Inflammatory macrophage (primary cell): ENCODE data around the gene LRGUK.
"Not testable (repeated sequence)": the region's sequence is repeated elsewhere in the genome, so short reads cannot be mapped to it uniquely, and the experiment has no call there.

Experiments used
- DNase-seq, 2 donors: peaks; one replicate each; pipeline ENCODE4 v3.0.0-alpha.2; 2020 to 2022
- total RNA-seq, 18 experiments: gene quantifications; one replicate each; lab custom pipeline; 2026; ENCODE audit warnings: mixed read lengths in 6 of 18, inconsistent platforms in 2 of 18; lab: John Stamatoyannopoulos, UW

Gene LRGUK, protein sequence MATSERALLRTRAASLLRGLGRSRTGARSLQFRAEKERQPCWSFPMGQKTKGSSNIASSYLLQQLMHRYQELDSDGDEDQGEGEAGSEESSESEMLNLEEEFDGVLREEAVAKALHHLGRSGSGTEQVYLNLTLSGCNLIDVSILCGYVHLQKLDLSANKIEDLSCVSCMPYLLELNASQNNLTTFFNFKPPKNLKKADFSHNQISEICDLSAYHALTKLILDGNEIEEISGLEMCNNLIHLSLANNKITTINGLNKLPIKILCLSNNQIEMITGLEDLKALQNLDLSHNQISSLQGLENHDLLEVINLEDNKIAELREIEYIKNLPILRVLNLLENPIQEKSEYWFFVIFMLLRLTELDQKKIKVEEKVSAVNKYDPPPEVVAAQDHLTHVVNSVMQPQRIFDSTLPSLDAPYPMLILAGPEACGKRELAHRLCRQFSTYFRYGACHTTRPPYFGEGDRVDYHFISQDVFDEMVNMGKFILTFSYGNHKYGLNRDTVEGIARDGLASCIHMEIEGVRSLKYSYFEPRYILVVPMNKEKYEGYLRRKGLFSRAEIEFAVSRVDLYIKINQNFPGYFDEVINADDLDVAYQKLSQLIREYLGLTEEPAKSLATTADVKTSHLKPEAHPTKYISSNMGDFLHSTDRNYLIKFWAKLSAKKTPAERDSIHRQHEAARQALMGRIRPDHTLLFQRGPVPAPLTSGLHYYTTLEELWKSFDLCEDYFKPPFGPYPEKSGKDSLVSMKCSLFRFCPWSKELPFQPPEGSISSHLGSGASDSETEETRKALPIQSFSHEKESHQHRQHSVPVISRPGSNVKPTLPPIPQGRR
- total RNA-seq: 0.69 to 3.4 (median 1.8) reads per million in 18 experiments

DNA sequence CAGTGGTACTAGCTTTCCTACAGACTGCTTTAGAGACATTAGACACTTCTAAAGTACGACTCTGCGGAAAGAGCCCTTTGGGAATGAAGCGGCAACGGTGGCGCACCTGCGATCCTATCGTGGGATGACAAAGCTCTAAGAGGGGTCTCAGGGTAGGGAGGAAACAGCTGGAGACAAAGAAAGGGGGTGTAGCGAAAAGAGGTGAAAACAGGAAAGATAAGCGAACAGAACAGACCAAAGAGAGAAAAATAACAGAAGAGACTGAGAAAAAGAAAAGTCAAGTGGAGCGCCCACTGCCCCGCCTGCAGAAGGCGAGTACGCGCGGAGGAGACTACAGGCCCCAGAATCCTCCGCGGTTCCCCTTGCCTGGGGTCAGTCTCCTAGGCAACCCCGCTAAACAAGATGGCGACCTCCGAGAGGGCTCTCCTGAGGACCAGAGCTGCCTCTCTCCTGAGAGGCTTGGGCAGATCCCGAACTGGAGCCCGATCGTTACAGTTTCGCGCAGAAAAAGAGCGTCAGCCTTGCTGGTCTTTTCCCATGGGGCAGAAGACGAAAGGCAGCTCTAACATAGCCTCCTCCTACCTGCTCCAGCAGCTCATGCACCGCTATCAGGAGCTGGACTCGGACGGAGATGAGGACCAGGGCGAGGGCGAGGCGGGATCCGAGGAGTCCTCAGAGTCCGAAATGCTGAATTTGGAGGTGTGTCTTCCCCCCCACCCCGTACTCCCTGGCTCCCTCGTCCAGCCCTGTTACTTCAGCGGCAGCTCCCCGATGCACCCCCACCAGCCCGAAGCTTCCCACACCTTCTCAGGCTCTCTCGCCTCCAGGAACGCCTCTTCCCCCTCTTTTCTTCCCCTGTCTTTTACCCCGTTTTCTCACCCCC is at the start of gene LRGUK:
LRGUK (plus strand) TSS at position 375 of the 883 bp plus-strand sequence; CDS start at position 403, 28 bp downstream.
- peak; percentile 66 to 80 for DNase-seq

- DNase-seq: not testable (repeated sequence)
Observed at GRCh38 chr7:134077560-134077959, 49.6 kb upstream of the LRGUK start.

DNA sequence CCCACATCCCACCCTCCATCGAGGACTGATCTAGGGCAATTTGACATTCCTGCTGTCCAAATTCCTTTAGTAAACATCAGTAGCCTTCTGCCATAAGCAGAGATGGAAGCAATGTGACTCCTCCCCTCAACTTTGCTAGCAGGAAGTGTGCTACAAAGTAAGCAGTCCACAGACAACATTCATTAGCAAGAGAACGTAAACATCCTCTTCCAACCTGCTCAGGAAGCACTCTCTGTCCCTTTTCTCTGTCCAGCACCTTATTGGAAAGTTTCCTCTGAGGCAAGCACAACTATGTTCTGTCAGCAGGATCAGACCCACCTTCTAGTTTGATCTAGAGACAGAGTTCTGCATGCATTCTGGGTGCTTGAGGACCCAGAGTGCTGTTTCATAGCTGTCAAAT is 48.1 kb upstream of the LRGUK start:
- no peak for DNase-seq

DNA sequence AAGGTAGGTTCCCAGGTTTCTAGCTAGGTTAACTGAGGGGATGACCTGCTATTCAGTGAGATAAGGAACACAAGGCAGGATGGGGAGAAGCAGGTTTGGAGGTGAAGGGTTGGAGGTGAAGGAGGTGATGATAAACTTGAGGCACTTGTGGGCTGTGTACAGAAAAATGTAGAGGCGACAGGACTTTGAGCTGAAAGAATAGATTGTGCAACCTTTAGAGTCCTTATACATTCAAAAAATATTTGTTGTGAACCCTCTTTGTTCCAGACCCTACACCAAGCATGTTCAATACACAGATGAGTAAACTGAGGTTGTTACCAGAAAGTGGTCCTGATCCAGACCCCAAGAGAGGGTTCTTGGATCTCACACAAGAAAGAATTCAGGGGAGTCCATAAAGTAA is 45.4 kb upstream of the LRGUK start:
- no peak for DNase-seq

GRCh38 chr7:134083766-134084487 is 43.2 kb upstream of the LRGUK start:
- DNase-seq: peak; percentile 27 to 43

- peak; percentile 85 to 93 for DNase-seq
Observed at GRCh38 chr7:134084488-134085144, 42.5 kb upstream of the LRGUK start.

DNA sequence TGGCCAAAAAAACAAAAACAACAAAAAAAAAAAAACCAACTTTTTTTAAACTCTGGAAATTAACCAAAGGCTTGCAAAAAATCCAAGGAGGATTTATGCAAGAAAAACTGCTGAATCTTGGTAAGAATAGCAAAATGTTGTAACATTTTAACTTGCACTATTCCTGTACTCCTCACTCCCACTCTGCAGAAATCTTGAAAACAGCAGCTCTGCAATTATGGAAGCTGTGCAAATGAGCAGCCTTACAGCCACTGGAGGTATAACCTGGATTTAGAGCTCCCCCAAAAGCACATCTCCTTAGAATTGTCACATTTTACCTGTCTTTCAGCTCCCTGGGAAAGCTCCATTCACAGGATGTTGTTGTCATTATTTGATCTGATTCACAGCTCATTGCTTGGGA is 41.8 kb upstream of the LRGUK start:
- peak; percentile 35 to 41 for DNase-seq

GRCh38 chr7:134086998-134087735 is 40.0 kb upstream of the LRGUK start:
- no peak for DNase-seq

GRCh38 chr7:134088199-134088598 is 38.9 kb upstream of the LRGUK start:
- no peak for DNase-seq

GRCh38 chr7:134089446-134089845 is 37.7 kb upstream of the LRGUK start:
- DNase-seq: no peak

GRCh38 chr7:134098072-134098471 is 29.1 kb upstream of the LRGUK start:
- peak; percentile 10 to 42 for DNase-seq

DNA sequence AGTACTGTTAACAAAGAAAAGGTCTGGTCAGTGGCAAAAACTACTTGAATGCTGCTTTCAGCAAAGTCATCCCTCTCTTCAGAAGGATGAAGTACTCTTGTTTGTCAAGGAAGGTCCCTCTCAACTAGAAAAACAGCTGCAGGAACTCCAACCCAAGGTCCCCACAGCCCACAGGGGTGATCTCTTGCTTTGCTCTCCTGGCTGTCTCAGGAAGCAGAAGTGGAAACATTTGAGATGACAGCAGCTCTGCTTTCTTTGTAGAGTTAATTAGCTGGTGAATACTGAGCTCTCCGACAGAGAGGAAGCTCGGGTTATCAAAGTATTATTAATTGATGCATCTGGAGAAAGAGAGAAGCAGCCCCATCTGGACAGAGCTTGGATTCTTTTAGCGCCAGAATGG is 25.4 kb upstream of the LRGUK start:
- no peak for DNase-seq

- DNase-seq: no peak
Observed at GRCh38 chr7:134104166-134104565, 23.0 kb upstream of the LRGUK start.

GRCh38 chr7:134105841-134106240 is 21.3 kb upstream of the LRGUK start:
- no peak for DNase-seq

GRCh38 chr7:134108802-134109201 is 18.3 kb upstream of the LRGUK start:
- no peak for DNase-seq

GRCh38 chr7:134113655-134114054 is 13.5 kb upstream of the LRGUK start:
- DNase-seq: no peak

DNA sequence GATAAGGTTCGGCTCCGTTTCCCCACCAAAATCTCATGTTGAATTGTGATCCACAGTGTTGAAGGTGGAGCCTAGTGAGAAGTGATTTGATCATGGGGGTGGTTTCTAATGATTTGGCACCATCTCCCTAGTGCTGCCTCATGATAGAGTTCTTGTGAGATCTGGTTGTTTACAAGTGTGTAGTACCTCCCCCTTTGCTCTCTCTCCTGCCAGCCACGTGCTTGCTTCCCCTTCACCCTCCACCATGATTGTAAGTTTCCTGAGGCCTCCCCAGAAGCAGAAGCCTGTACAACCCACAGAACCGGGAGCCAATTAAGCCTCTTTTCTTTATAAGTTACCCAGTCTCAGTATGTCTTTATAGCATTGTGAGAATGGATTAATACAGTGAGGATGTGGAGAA is 12.1 kb upstream of the LRGUK start:
- DNase-seq: no peak

DNA sequence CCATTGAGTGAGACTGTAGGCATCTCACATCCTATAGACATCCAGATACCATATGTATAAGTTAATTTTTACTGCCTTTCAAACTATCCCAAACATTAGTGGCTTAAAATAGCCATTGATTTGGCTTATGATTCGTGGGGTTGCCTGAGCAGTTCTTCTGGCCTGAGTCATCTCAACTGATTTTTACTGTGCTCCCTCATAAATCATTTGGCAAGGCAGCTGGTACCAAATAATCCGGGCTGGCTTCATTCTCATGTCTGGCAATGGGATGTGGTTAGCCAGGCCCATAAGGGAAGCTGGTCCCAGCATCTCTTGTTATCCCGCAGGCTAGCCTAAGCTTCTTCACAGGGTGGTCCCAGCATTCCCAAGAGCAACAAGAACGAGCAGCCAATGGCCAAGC is 6.7 kb upstream of the LRGUK start:
- no peak for DNase-seq

- DNase-seq: peak; percentile 22 to 38
Observed at GRCh38 chr7:134121632-134122139, 5.5 kb upstream of the LRGUK start.

- no peak for DNase-seq
Observed at GRCh38 chr7:134122980-134123379, 4.2 kb upstream of the LRGUK start.
